ENCODE measurements around the gene ZNF337.

- no peak for TF ChIP-seq CTCF (IDR thresholded peaks at IDR 0.05)
- no peak for TF ChIP-seq POLR2A (IDR thresholded peaks at IDR 0.05)
- no peak for TF ChIP-seq EP300 (IDR thresholded peaks at IDR 0.05)
Measured at GRCh38 chr20:25686081-25687067, 10.3 kb downstream of the ZNF337 start.

All from stomach (tissue), 4 donors.